GM23338 (cell line): ENCODE results near the gene FCHSD2.

Experiments used
- CREB1 ChIP-seq: fragments of 250-450 bp; sonication (Bioruptor Pico); IDR thresholded peaks from 2 replicates; pipeline ENCODE4 v1.5.0; 2020; ENCODE audit warnings: low read depth, mild to moderate bottlenecking, moderate library complexity
- CTCF ChIP-seq, 2 experiments: fragments of 200-600 bp in 1 of 2; sonication (generic) in 1 of 2; conservative IDR thresholded peaks; 2 replicates each; pipeline versions ENCODE4 v1.5.1 to v1.6.1; 2016 to 2017; ENCODE audit warnings: antibody characterized with exemption in 2 of 2, low read depth in 2 of 2, mild to moderate bottlenecking in 2 of 2, moderate library complexity in 1 of 2
- ETS1 ChIP-seq: IDR thresholded peaks from 2 replicates; pipeline ENCODE4 v1.6.1; 2016; ENCODE audit warnings: antibody characterized with exemption
- EZH2 ChIP-seq: fragments of 200-600 bp; sonication (generic); IDR thresholded peaks from one replicate; pipeline ENCODE4 v1.8.0; 2017; ENCODE audit warnings: antibody characterized with exemption, mild to moderate bottlenecking, low read depth; ENCODE audit not compliant: unreplicated experiment
- EZH2phosphoT487 ChIP-seq: fragments of 200-600 bp; sonication (generic); IDR thresholded peaks from one replicate; pipeline ENCODE4 v1.8.1; 2018; ENCODE audit warnings: antibody characterized with exemption; ENCODE audit not compliant: unreplicated experiment
- JUNB ChIP-seq: IDR thresholded peaks from one replicate; pipeline ENCODE4 v1.6.1; 2016; ENCODE audit warnings: antibody characterized with exemption; ENCODE audit not compliant: unreplicated experiment
- NANOG ChIP-seq: IDR thresholded peaks from 2 replicates; pipeline ENCODE4 v1.6.1; 2016; ENCODE audit warnings: antibody characterized with exemption, borderline replicate concordance
- POLR2AphosphoS5 ChIP-seq: IDR thresholded peaks from 2 replicates; pipeline ENCODE4 v1.6.1; 2016; ENCODE audit warnings: antibody characterized with exemption, low read depth
- REST ChIP-seq: IDR thresholded peaks from one replicate; pipeline ENCODE4 v1.6.1; 2018; ENCODE audit warnings: antibody characterized with exemption; ENCODE audit not compliant: unreplicated experiment
- ZNF331 ChIP-seq: fragments of 250-450 bp; sonication (Bioruptor Pico); IDR thresholded peaks from 2 replicates; pipeline ENCODE4 v1.5.0; 2020; ENCODE audit warnings: low read depth, mild to moderate bottlenecking, moderate library complexity

- TF ChIP-seq CTCF (conservative IDR thresholded peaks at IDR 0.05; ENCODE audit: low read depth in 2 of 2) (no peak), REST (no peak), EZH2 (no peak), NANOG (no peak), JUNB (no peak), ETS1 (no peak), POLR2AphosphoS5 (no peak), EZH2phosphoT487 (no peak), CREB1 (no peak), ZNF331 (no peak)
Measured at GRCh38 chr11:73001615-73002014, 140.5 kb downstream of the FCHSD2 start.
